Upper lobe of right lung (tissue), 1 donor: ENCODE data around the gene CEMIP. TPM values are rescaled to one million over a fixed set of nuclear protein-coding genes. Genes with fewer than 3 reads are reported as not detected.

Experiments
- ATAC-seq: fragments of 200-7000 bp; cut with Tn5 transposase; one replicate; pipeline ENCODE4 v1.9.1; 2020; ENCODE audit warnings: mild to moderate bottlenecking, moderate library complexity
- DNase-seq: peaks from one replicate; pipeline ENCODE4 v3.0.0-alpha.2; 2020
- H3K27ac ChIP-seq: fragments of 200-600 bp; one replicate; pipeline ENCODE4 v1.8.0; 2022
- H3K27me3 ChIP-seq: fragments of 200-600 bp; one replicate; pipeline ENCODE4 v1.8.0; 2022; ENCODE audit warnings: mild to moderate bottlenecking
- H3K36me3 ChIP-seq: fragments of 200-600 bp; one replicate; pipeline ENCODE4 v1.8.0; 2022
- H3K4me1 ChIP-seq: fragments of 200-600 bp; one replicate; pipeline ENCODE4 v1.8.0; 2022
- H3K4me3 ChIP-seq: fragments of 200-600 bp; one replicate; pipeline ENCODE4 v1.8.0; 2022; ENCODE audit warnings: mild to moderate bottlenecking
- H3K9me3 ChIP-seq: fragments of 200-600 bp; one replicate; pipeline ENCODE4 v1.8.0; 2022
- intact Hi-C: fragments of 100-400 bp; cut with DNase I; formaldehyde crosslinking; loops from one replicate; pipeline ENCODE4 v1.11.0; 2022
- total RNA-seq: library from RNA; stranded (reverse); fragmentation: NEBNext Ultra II Directional; extraction: Animal tissue kit (Norgen Biotek cat#: 25700); gene quantifications from one replicate; pipeline ENCODE4 v1.2.1, GENCODE V29; 2021
- TF ChIP-seq, protein P1 (sequence below): fragments of 200-600 bp; IDR thresholded peaks from one replicate; pipeline ENCODE4 v1.8.0; 2022; ENCODE audit warnings: antibody characterized with exemption
- donor health status: DM: no; HTN: yes; CAD: no; lungs with severe emphysema.

Gene CEMIP
- total RNA-seq, 1 donor from 2014 or later: 17.3 TPM

- ATAC-seq (no peak), DNase-seq (no peak)
- Histone ChIP-seq H3K4me3 (no peak overlapping the region), H3K27me3 (no peaks in the 10 kb centered on the region), H3K27ac (no peak overlapping the region), H3K9me3 (no peaks in the 10 kb centered on the region), H3K4me1 (no peaks in the 10 kb centered on the region), H3K36me3 (peaks cover 22% of the 10 kb centered on the region)
- TF ChIP-seq, protein P1, sequence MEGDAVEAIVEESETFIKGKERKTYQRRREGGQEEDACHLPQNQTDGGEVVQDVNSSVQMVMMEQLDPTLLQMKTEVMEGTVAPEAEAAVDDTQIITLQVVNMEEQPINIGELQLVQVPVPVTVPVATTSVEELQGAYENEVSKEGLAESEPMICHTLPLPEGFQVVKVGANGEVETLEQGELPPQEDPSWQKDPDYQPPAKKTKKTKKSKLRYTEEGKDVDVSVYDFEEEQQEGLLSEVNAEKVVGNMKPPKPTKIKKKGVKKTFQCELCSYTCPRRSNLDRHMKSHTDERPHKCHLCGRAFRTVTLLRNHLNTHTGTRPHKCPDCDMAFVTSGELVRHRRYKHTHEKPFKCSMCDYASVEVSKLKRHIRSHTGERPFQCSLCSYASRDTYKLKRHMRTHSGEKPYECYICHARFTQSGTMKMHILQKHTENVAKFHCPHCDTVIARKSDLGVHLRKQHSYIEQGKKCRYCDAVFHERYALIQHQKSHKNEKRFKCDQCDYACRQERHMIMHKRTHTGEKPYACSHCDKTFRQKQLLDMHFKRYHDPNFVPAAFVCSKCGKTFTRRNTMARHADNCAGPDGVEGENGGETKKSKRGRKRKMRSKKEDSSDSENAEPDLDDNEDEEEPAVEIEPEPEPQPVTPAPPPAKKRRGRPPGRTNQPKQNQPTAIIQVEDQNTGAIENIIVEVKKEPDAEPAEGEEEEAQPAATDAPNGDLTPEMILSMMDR: no peak
- intact Hi-C loops: no loop called here
Observed at GRCh38 chr15:80923668-80924067, 144.5 kb downstream of the CEMIP start.

- Histone ChIP-seq H3K9me3 (no peaks in the 10 kb centered on the region), H3K27me3 (no peaks in the 10 kb centered on the region), H3K27ac (no peak overlapping the region), H3K36me3 (peaks cover 26% of the 10 kb centered on the region), H3K4me1 (no peaks in the 10 kb centered on the region), H3K4me3 (no peak overlapping the region)
- ATAC-seq: no peak
- intact Hi-C loops: no loop called here
- DNase-seq: no peak
- TF ChIP-seq, protein P1: no peak
Observed at GRCh38 chr15:80924278-80924677, 145.1 kb downstream of the CEMIP start.

- ATAC-seq (no peak), DNase-seq (no peak)
- intact Hi-C loops: no loop called here
- peaks cover 28% of the 10 kb centered on the region for H3K36me3 ChIP-seq
- TF ChIP-seq, protein P1: no peak
- H3K4me1 ChIP-seq: no peaks in the 10 kb centered on the region
- H3K27ac ChIP-seq: no peak overlapping the region
- no peaks in the 10 kb centered on the region for H3K27me3 ChIP-seq
- H3K4me3 ChIP-seq: no peak overlapping the region
- no peaks in the 10 kb centered on the region for H3K9me3 ChIP-seq
Observed at GRCh38 chr15:80925597-80926059, 146.5 kb downstream of the CEMIP start.

DNA sequence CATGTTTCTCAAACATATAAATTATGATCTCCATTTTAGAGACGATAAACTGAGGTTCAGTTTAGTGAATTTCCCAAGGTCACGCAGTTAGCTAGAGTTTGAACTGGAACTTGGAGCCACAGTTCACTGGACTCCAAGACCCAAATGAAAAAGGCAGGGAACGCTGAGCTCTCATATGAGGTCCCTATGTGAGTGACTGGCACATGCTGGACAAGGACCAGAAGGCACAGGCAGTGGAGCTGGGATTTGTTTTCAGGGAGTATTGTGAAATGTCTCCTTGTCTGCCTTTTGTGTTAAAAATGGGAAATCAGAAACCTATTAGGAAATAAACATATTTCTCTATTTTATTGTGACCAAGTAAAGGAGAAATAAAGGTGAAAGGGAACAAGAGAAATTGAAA lies 147.0 kb downstream of the CEMIP start:
- Histone ChIP-seq H3K27ac (no peak overlapping the region), H3K9me3 (no peaks in the 10 kb centered on the region), H3K4me1 (no peaks in the 10 kb centered on the region), H3K27me3 (no peaks in the 10 kb centered on the region), H3K4me3 (no peak overlapping the region), H3K36me3 (peaks cover 28% of the 10 kb centered on the region)
- TF ChIP-seq, protein P1: no peak
- no peak for ATAC-seq
- DNase-seq: no peak
- intact Hi-C loops: no loop called here

DNA sequence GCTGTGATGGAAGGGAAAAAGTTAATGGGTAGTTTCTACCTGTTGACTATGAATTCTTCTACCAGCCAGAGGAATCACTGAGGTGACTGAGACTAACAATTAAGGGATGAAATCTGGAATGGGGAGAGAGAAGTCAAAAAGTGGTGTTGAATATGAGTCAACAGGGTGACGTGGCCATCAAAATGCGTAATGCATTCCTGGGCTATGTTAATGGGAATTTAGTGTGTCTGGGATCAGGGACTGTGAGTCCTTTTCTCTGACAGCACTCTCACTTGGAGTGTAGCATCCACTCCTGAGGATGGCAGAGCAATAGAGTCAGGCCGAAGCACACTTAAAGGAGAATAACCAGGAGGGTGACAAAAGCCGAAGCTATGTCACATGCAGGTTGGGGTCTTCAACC lies 150.1 kb downstream of the CEMIP start:
- Histone ChIP-seq H3K4me3 (no peak overlapping the region), H3K27me3 (no peaks in the 10 kb centered on the region), H3K9me3 (no peaks in the 10 kb centered on the region), H3K36me3 (peaks cover 23% of the 10 kb centered on the region), H3K4me1 (no peaks in the 10 kb centered on the region), H3K27ac (no peak overlapping the region)
- intact Hi-C loops: no loop called here
- no peak for ATAC-seq
- no peak for DNase-seq
- TF ChIP-seq, protein P1: no peak

- DNase-seq (no peak), ATAC-seq (no peak)
- intact Hi-C loops: no loop called here
- TF ChIP-seq, protein P1: no peak
- H3K4me1 ChIP-seq: no peaks in the 10 kb centered on the region
- no peaks in the 10 kb centered on the region for H3K9me3 ChIP-seq
- H3K36me3 ChIP-seq: peaks cover 18% of the 10 kb centered on the region
- H3K4me3 ChIP-seq: no peak overlapping the region
- H3K27ac ChIP-seq: no peak overlapping the region
- H3K27me3 ChIP-seq: no peaks in the 10 kb centered on the region
Observed at GRCh38 chr15:80929689-80930088, 150.5 kb downstream of the CEMIP start.
